SK-N-MC (cell line): ENCODE data around the gene GLUD1.
"Not testable (repeated sequence)": the region's sequence is repeated elsewhere in the genome, so short reads cannot be mapped to it uniquely, and the experiment has no call there.

Experiments
- DNase-seq: peaks from one replicate; pipeline ENCODE4 v3.0.0-alpha.2; 2011; ENCODE audit warnings: low read depth, low spot score
- H3K27ac ChIP-seq: fragments of 200-600 bp; sonication (generic); 2 replicates; pipeline ENCODE4 v1.5.1; 2016; ENCODE audit warnings: mixed run types
- H3K36me3 ChIP-seq: fragments of 200-600 bp; sonication (generic); 2 replicates; pipeline ENCODE4 v1.6.1; 2017; ENCODE audit warnings: antibody characterized with exemption, low read length, mixed read lengths; ENCODE audit not compliant: insufficient read depth
- H3K4me3 ChIP-seq: fragments of 200-600 bp; sonication (generic); 2 replicates; pipeline ENCODE4 v1.5.1; 2016
- H3K9ac ChIP-seq: fragments of 200-600 bp; sonication (generic); 2 replicates; pipeline ENCODE4 v1.8.0; 2017; ENCODE audit warnings: mixed run types, mixed read lengths; ENCODE audit not compliant: insufficient read length
- H3K9me3 ChIP-seq: fragments of 200-600 bp; sonication (generic); 2 replicates; pipeline ENCODE4 v1.6.1; 2017; ENCODE audit warnings: low read depth, mild to moderate bottlenecking, antibody characterized with exemption, low read length, moderate library complexity, mixed read lengths
- EZH2 ChIP-seq: fragments of 200-600 bp; sonication (generic); IDR thresholded peaks from one replicate; pipeline ENCODE4 v1.6.1; 2017; ENCODE audit warnings: antibody characterized with exemption
- FOXP2 ChIP-seq: optimal IDR thresholded peaks from 2 replicates; pipeline ENCODE3; 2011; ENCODE audit warnings: mild to moderate bottlenecking, moderate library complexity; ENCODE audit not compliant: insufficient read depth; ENCODE audit errors: extremely low read length, control extremely low read depth
- POLR2AphosphoS5 ChIP-seq: IDR thresholded peaks from 2 replicates; pipeline ENCODE4 v1.6.1; 2012; ENCODE audit warnings: mild to moderate bottlenecking, low read depth, low read length, borderline replicate concordance

GLUD1 gene

DNA sequence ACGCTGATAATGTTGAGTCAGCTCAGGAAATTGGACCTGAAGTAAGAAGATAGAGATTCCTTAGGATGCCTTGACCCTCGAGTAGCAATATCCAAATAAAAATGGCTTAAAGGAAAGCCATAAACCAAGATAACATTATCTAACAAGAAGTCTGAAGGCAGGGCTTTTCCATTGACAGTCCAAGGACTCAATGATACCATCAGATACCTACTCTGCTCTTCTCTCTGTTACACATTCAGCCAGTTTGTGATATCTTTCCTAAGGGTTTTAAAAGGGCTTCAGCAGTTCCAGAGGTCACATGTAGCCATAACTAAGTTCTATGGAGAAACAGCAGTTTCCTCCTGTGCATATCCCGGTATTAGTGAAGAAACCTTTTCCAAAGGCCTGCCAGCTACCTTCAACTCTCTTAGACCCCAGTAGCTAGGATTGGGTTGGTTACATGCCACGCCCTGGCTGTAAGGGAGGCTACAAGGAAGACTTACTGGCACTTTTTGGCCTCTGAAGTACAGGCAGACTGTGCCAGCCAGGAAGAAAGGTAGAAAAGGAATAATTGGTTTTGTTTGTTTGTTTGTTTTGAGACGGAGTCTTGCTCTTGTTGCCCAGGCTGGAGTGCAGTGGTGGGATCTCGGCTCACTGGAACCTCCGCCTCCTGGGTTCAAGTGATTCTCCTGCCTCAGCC, 10.9 kb upstream of the GLUD1 start:
- H3K36me3 ChIP-seq: no peaks in the 10 kb centered on the region; the same call in 1 of the 2 replicates
- H3K27ac ChIP-seq: no peak overlapping the region
- H3K4me3 ChIP-seq: no peak overlapping the region
- no peak for DNase-seq
- no peak for TF ChIP-seq EZH2
- H3K9me3 ChIP-seq: no peaks in the 10 kb centered on the region
- H3K9ac ChIP-seq: no peak overlapping the region

- H3K9me3 ChIP-seq, H3K4me3 ChIP-seq, H3K36me3 ChIP-seq, DNase-seq, H3K27ac ChIP-seq, H3K9ac ChIP-seq: not testable (repeated sequence)
Observed at GRCh38 chr10:87104727-87105126, 10.1 kb upstream of the GLUD1 start.

GRCh38 chr10:87101996-87102395, 7.4 kb upstream of the GLUD1 start:
- H3K9me3 ChIP-seq: no peaks in the 10 kb centered on the region
- H3K27ac ChIP-seq: no peak overlapping the region
- no peak overlapping the region for H3K9ac ChIP-seq
- TF ChIP-seq POLR2AphosphoS5 (no peak), EZH2 (no peak), FOXP2 (no peak)
- H3K4me3 ChIP-seq: no peak overlapping the region
- peaks cover 14% of the 10 kb centered on the region; the same call in 1 of the 2 replicates for H3K36me3 ChIP-seq
- DNase-seq: no peak

DNA sequence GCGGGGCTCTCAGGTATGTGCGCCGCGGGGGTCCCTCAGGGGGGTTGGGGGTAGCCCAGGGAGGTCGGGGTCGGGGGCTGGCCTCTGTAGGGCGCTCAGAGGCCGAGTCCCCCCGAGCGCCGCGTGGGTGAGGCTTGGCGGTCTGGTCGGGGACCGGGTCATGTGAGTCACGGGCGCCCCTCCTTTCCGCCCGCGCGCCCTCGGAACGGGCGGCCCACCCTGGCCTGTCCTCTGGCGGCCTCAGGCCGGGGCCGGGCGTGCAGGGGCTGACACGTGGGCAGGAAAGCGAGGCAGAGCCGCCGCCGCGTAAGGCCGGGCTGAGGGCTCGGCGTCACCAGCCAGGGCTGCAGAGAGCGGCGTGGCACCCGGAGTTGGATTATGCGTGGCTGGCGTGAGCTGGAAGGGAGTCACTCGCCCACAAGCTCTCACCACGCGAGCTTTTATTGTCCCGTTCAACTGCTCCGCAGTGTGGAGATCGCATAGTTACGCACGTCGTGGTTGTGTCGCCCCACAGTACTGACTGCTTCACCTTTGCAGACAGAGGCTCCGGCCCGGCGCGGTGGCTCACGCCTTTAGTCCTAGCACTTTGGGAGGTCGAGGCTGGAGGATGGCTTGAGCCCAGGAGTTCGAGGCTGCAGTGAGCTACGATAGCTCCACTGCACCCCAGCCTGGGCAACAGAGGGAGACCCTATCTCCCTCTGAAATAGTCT, 748 bp upstream of the GLUD1 start:
- Histone ChIP-seq H3K36me3 (peaks cover 14% of the 10 kb centered on the region; the same call in 1 of the 2 replicates), H3K9ac (peak overlapping the region; percentile 73), H3K9me3 (no peaks in the 10 kb centered on the region), H3K27ac (no peak overlapping the region), H3K4me3 (peak overlapping the region; percentile 80)
- TF ChIP-seq FOXP2 (no peak), EZH2 (no peak), POLR2AphosphoS5 (no peak)
- DNase-seq: no peak

- Histone ChIP-seq H3K36me3 (peaks cover 2% of the 10 kb centered on the region; the same call in 1 of the 2 replicates), H3K9me3 (no peaks in the 10 kb centered on the region), H3K4me3 (peak overlapping the region; percentile 80), H3K9ac (peak overlapping the region; percentile 64), H3K27ac (no peak overlapping the region)
- TF ChIP-seq EZH2: no peak
- DNase-seq: no peak
Observed at GRCh38 chr10:87093632-87094372, 841 bp downstream of the GLUD1 start.

GRCh38 chr10:87092861-87093631, 1.6 kb downstream of the GLUD1 start:
- H3K9ac ChIP-seq: peak overlapping the region; percentile 64
- H3K9me3 ChIP-seq: no peaks in the 10 kb centered on the region
- no peak for DNase-seq
- peak overlapping the region; percentile 13; the same call in 1 of the 2 replicates for H3K27ac ChIP-seq
- TF ChIP-seq EZH2 (no peak), POLR2AphosphoS5 (no peak), FOXP2 (no peak)
- H3K36me3 ChIP-seq: no peaks in the 10 kb centered on the region
- H3K4me3 ChIP-seq: peak overlapping the region; percentile 80

DNA sequence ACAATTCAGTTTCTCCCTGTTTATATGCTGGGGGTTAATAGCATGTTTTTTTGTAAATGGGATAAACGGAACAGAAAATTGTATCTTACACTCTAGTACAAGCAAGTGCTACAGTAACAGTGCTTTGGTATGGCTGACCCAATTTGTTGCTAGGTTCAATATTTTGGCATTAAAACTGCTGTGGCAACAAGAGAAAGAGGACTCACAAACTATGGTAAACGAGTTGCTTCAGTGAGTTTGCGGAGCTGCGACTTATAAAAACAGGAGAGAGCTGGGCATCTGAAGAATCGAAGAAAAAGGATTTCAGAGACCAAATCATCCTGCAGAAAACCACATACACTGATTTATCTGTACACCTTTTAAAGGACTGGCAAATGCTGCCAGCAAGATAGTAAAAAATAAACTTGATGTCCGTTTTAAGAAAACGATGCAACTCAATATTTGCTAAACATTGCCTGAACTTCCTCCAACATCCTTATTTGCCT, 2.2 kb downstream of the GLUD1 start:
- Histone ChIP-seq H3K27ac (peak overlapping the region; percentile 13; the same call in 1 of the 2 replicates), H3K9me3 (no peaks in the 10 kb centered on the region), H3K36me3 (no peaks in the 10 kb centered on the region), H3K9ac (no peak overlapping the region), H3K4me3 (peak overlapping the region; percentile 80)
- DNase-seq: no peak
- TF ChIP-seq EZH2: no peak
- TF ChIP-seq FOXP2: no peak
- TF ChIP-seq POLR2AphosphoS5: no peak

GRCh38 chr10:87090779-87091178, 3.9 kb downstream of the GLUD1 start:
- Histone ChIP-seq H3K4me3 (no peak overlapping the region), H3K9ac (no peak overlapping the region), H3K27ac (no peak overlapping the region), H3K9me3 (no peaks in the 10 kb centered on the region), H3K36me3 (no peaks in the 10 kb centered on the region)
- DNase-seq: no peak
- no peak for TF ChIP-seq EZH2
- no peak for TF ChIP-seq FOXP2
- no peak for TF ChIP-seq POLR2AphosphoS5
